SK-N-MC (cell line): ENCODE data around the gene FRMD3.
"Not testable (repeated sequence)": the region's sequence is repeated elsewhere in the genome, so short reads cannot be mapped to it uniquely, and the experiment has no call there.

Experiments
- DNase-seq: peaks from one replicate; pipeline ENCODE4 v3.0.0-alpha.2; 2011; ENCODE audit warnings: low read depth, low spot score
- H3K27ac ChIP-seq: fragments of 200-600 bp; sonication (generic); 2 replicates; pipeline ENCODE4 v1.5.1; 2016; ENCODE audit warnings: mixed run types
- H3K36me3 ChIP-seq: fragments of 200-600 bp; sonication (generic); 2 replicates; pipeline ENCODE4 v1.6.1; 2017; ENCODE audit warnings: antibody characterized with exemption, low read length, mixed read lengths; ENCODE audit not compliant: insufficient read depth
- H3K4me3 ChIP-seq: fragments of 200-600 bp; sonication (generic); 2 replicates; pipeline ENCODE4 v1.5.1; 2016
- H3K9ac ChIP-seq: fragments of 200-600 bp; sonication (generic); 2 replicates; pipeline ENCODE4 v1.8.0; 2017; ENCODE audit warnings: mixed run types, mixed read lengths; ENCODE audit not compliant: insufficient read length
- H3K9me3 ChIP-seq: fragments of 200-600 bp; sonication (generic); 2 replicates; pipeline ENCODE4 v1.6.1; 2017; ENCODE audit warnings: low read depth, mild to moderate bottlenecking, antibody characterized with exemption, low read length, moderate library complexity, mixed read lengths
- EZH2 ChIP-seq: fragments of 200-600 bp; sonication (generic); IDR thresholded peaks from one replicate; pipeline ENCODE4 v1.6.1; 2017; ENCODE audit warnings: antibody characterized with exemption
- FOXP2 ChIP-seq: optimal IDR thresholded peaks from 2 replicates; pipeline ENCODE3; 2011; ENCODE audit warnings: mild to moderate bottlenecking, moderate library complexity; ENCODE audit not compliant: insufficient read depth; ENCODE audit errors: extremely low read length, control extremely low read depth
- POLR2AphosphoS5 ChIP-seq: IDR thresholded peaks from 2 replicates; pipeline ENCODE4 v1.6.1; 2012; ENCODE audit warnings: mild to moderate bottlenecking, low read depth, low read length, borderline replicate concordance

Gene FRMD3

GRCh38 chr9:83535736-83536135 lies 2.5 kb downstream of the FRMD3 start:
- no peaks in the 10 kb centered on the region for H3K9me3 ChIP-seq
- no peak overlapping the region for H3K27ac ChIP-seq
- H3K36me3 ChIP-seq, result no peaks in the 10 kb centered on the region
- DNase-seq, result no peak
- TF ChIP-seq FOXP2, result no peak
- TF ChIP-seq EZH2, result no peak
- no peak for TF ChIP-seq POLR2AphosphoS5
- H3K4me3 ChIP-seq, result no peak overlapping the region
- H3K9ac ChIP-seq, result no peak overlapping the region

GRCh38 chr9:83533296-83533695 lies 4.9 kb downstream of the FRMD3 start:
- Histone ChIP-seq H3K27ac (no peak overlapping the region), H3K9ac (no peak overlapping the region), H3K4me3 (no peak overlapping the region), H3K9me3 (no peaks in the 10 kb centered on the region), H3K36me3 (no peaks in the 10 kb centered on the region)
- TF ChIP-seq POLR2AphosphoS5, result no peak
- TF ChIP-seq EZH2, result no peak
- no peak for TF ChIP-seq FOXP2
- DNase-seq, result no peak

DNA sequence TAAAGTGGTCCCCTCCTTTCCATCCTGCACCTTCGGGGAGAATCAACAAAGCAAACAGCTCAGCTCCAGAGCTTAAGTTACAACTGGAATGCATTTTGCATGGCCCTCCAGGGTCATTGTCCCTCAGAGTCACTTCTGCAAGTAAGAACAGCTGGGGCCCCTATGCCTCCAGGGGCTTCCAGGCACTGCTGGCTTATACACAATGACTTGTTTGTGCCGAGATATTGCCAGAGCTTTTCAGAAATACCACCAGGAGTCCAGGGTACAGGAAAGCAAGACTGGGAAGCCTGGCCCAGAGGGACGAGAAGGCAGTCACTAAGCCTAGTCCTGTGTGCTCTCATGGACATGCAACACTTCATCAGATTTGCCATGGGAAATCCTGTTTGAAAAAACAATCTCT lies 11.3 kb downstream of the FRMD3 start:
- H3K9ac ChIP-seq, result no peak overlapping the region
- TF ChIP-seq EZH2 (no peak), FOXP2 (no peak), POLR2AphosphoS5 (no peak)
- H3K36me3 ChIP-seq, result no peaks in the 10 kb centered on the region
- H3K27ac ChIP-seq, result no peak overlapping the region
- no peaks in the 10 kb centered on the region for H3K9me3 ChIP-seq
- DNase-seq, result no peak
- H3K4me3 ChIP-seq, result no peak overlapping the region

DNA sequence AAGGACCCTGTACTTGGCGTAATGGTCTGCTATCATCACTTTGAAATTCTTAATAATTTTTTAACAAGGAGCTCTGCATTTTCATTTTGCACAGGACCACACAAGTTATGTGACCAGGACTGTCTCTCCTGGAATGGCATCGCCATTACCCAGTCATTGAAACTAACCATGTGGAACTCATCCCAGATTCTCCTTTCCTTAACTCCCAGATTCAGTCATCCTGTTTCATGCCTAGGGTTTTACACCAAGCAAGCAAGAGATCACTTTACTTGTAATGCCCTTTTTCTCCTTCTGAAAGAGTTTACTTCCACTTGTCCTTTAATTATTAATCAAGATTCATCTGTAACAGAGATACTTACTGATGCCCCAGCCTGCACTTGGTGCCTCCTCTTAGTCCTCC lies 12.0 kb downstream of the FRMD3 start:
- H3K4me3 ChIP-seq, result no peak overlapping the region
- no peak overlapping the region for H3K9ac ChIP-seq
- no peaks in the 10 kb centered on the region for H3K36me3 ChIP-seq
- no peak overlapping the region for H3K27ac ChIP-seq
- TF ChIP-seq EZH2 (no peak), POLR2AphosphoS5 (no peak), FOXP2 (no peak)
- DNase-seq, result no peak
- no peaks in the 10 kb centered on the region for H3K9me3 ChIP-seq

- H3K27ac ChIP-seq, result no peak overlapping the region
- DNase-seq, result no peak
- no peak for TF ChIP-seq POLR2AphosphoS5
- no peak for TF ChIP-seq EZH2
- TF ChIP-seq FOXP2, result no peak
- no peak overlapping the region for H3K9ac ChIP-seq
- H3K9me3 ChIP-seq, result no peaks in the 10 kb centered on the region
- no peak overlapping the region for H3K4me3 ChIP-seq
- H3K36me3 ChIP-seq, result no peaks in the 10 kb centered on the region
Measured at GRCh38 chr9:83523684-83524083, 14.5 kb downstream of the FRMD3 start.

DNA sequence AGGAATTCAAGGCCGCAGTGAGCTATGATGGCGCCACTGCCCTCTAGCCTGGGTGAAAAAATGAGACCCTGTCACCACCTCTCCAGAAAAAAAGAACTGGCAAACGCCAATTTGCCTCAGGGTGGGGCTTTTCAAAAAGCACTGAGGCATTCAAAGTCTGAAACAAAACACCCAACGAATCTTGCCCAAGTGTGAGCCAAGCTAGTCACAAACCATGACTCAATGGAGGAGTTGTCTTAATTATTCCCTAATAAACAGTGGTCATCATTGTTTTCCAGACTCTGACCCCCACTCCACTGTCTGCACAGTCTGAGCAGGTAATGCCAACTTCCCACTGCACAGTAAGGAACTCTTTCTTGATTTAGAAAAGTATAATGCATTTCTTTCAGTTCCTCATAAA lies 16.8 kb downstream of the FRMD3 start:
- TF ChIP-seq FOXP2 (no peak), POLR2AphosphoS5 (no peak)
- Histone ChIP-seq H3K36me3 (no peaks in the 10 kb centered on the region), H3K9me3 (no peaks in the 10 kb centered on the region), H3K9ac (no peak overlapping the region), H3K4me3 (no peak overlapping the region), H3K27ac (no peak overlapping the region)
- DNase-seq, result no peak

DNA sequence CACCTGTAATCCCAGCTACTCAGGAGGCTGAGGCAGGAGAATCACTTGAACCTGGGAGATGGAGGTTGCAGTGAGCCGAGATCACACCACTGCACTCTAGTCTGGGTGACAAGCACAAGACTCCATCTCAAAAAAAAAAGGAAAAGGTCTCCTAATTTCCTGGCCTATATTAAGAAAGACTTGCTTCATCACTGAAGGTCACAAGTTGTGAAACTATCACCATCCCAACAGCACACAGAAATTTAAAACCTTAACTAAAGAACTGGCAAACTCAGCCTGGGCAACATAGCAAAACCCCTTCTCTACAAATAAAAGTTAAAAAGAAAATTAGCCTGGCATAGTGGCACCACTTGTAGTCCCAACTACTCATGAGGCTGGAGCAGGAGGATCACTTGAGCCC lies 17.2 kb downstream of the FRMD3 start:
- no peak overlapping the region for H3K9ac ChIP-seq
- H3K9me3 ChIP-seq, result no peaks in the 10 kb centered on the region
- TF ChIP-seq FOXP2 (no peak), POLR2AphosphoS5 (no peak), EZH2 (no peak)
- no peaks in the 10 kb centered on the region for H3K36me3 ChIP-seq
- DNase-seq, result no peak
- no peak overlapping the region for H3K27ac ChIP-seq
- no peak overlapping the region for H3K4me3 ChIP-seq

DNA sequence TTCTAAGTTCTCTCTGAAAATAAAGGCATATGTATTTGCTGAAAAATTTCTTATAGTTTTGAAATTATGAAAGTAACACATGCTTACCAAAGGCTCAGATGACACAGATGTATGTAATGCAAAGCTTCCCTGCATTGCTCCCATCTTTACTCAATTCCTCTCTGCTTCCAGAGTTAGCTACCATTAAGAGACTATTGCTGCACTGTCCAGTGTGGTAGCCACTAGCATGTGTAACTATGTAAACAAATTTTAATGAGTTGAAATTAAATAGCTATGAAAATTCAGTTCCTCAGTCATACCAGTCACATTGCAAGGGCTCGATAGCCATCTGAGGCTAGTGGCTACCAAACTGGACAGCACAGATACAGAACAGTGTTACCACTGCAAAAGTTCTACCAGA lies 17.9 kb downstream of the FRMD3 start:
- no peak overlapping the region for H3K4me3 ChIP-seq
- no peak for DNase-seq
- H3K36me3 ChIP-seq, result no peaks in the 10 kb centered on the region
- H3K9ac ChIP-seq, result no peak overlapping the region
- H3K27ac ChIP-seq, result no peak overlapping the region
- no peaks in the 10 kb centered on the region for H3K9me3 ChIP-seq
- TF ChIP-seq FOXP2 (no peak), EZH2 (no peak), POLR2AphosphoS5 (no peak)

DNA sequence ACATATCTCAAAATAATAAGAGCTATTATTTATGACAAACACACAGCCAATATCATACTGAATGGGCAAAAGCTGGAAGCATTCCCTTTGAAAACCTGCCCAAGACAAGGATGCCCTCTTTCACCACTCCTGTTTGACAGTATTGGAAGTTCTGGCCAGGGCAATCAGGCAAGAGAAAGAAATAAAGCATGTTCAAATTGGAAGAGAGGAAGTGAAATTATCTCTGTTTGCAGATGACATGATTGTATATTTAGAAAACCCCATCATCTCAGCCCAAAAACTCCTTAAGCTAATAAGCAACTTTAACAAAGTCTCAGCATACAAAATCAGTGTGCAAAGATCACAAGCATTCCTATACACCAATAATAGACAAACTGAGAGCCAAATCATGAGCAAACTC lies 20.2 kb downstream of the FRMD3 start:
- DNase-seq, result not testable (repeated sequence)

More for the DNA sequence above, 20.2 kb downstream of the FRMD3 start:
- not testable (repeated sequence) for H3K4me3 ChIP-seq, H3K36me3 ChIP-seq, H3K9me3 ChIP-seq, H3K9ac ChIP-seq, H3K27ac ChIP-seq
